K562 (cell line): ENCODE measurements around the gene CCDC106. TPM values are rescaled to one million over a fixed set of nuclear protein-coding genes. Genes with fewer than 3 reads are reported as not detected.
A peak's percentile ranks its signal among the peaks of the same experiment; 100 is the strongest.

ENCODE experiments used
- ARID4B ChIP-seq: sonication (generic); formaldehyde crosslinking; IDR thresholded peaks from 2 replicates; pipeline ENCODE4 v1.8.0; 2022; ENCODE audit warnings: mild to moderate bottlenecking, missing genetic modification reagents
- ESRRA ChIP-seq: fragments of 450-650 bp; IDR thresholded peaks from 2 replicates; pipeline ENCODE4 v1.6.1; 2014; ENCODE audit warnings: low read depth, mild to moderate bottlenecking, moderate library complexity, borderline replicate concordance
- HMGN3 ChIP-seq: IDR thresholded peaks from 2 replicates; pipeline ENCODE4 v1.6.1; 2011; ENCODE audit warnings: borderline replicate concordance, low read depth, mild to moderate bottlenecking, mixed read lengths, low read length; ENCODE audit not compliant: insufficient read length; ENCODE audit errors: extremely low read depth
- HNRNPH1 ChIP-seq: fragments of 200-400 bp; formaldehyde crosslinking; optimal IDR thresholded peaks from 2 replicates; pipeline ENCODE3; 2017; ENCODE audit warnings: low read depth, mild to moderate bottlenecking, low read length, moderate library complexity
- TARDBP ChIP-seq: fragments of 450-650 bp; IDR thresholded peaks from 2 replicates; pipeline ENCODE4 v1.6.1; 2016
- THAP12 ChIP-seq: fragments of 250-450 bp; sonication (Bioruptor Pico); IDR thresholded peaks from 2 replicates; pipeline ENCODE4 v1.9.0; 2021; ENCODE audit warnings: mild to moderate bottlenecking, inconsistent platforms
- ZBTB1 ChIP-seq: sonication (generic); formaldehyde crosslinking; IDR thresholded peaks from 2 replicates; pipeline ENCODE4 v1.8.1; 2023; ENCODE audit warnings: missing genetic modification reagents, low read depth, mild to moderate bottlenecking, borderline replicate concordance
- ZEB2 ChIP-seq: fragments of 450-650 bp; IDR thresholded peaks from 2 replicates; pipeline ENCODE4 v1.6.1; 2016
- ZNF134 ChIP-seq: fragments of 250-450 bp; sonication (Bioruptor Pico); conservative IDR thresholded peaks from 2 replicates; pipeline ENCODE4 v1.4.0; 2020
- ZSCAN29 ChIP-seq: fragments of 450-650 bp; IDR thresholded peaks from 2 replicates; pipeline ENCODE4 v1.6.1; 2017
- polyA plus RNA-seq, 8 experiments: library from polyadenylated mRNA; depleted of rRNA in 4 of 8; stranded (reverse) in 5 of 8; unstranded in 3 of 8; fragments of >200 nt; fragmentation: Nextera tagmentation in 2 of 8; fragmentation: Illumina TruSeq in 1 of 8; extraction: Ambion mirVana in 2 of 8; extraction: Trizol in 1 of 8; gene quantifications; 2 replicates each; pipeline versions ENCODE4 v1.2.1 to v1.2.3, GENCODE V29; 2011 to 2014; ENCODE audit warnings: inconsistent platforms in 1 of 8, missing spikeins in 1 of 8
- total RNA-seq, 7 experiments: library from RNA; depleted of rRNA in 6 of 7; stranded (reverse); fragments of >200 nt in 6 of 7; fragmentation: Illumina TruSeq in 2 of 7; extraction: Trizol in 2 of 7; gene quantifications; 2 replicates each; pipeline versions ENCODE4 v1.2.1 to v1.2.3, GENCODE V29; 2011 to 2021; ENCODE audit warnings: low replicate concordance in 1 of 7
- TF ChIP-seq, protein P1 (sequence below): fragments of 250-450 bp; sonication (Bioruptor Pico); IDR thresholded peaks from 2 replicates; pipeline ENCODE4 v1.5.0; 2020; ENCODE audit warnings: mild to moderate bottlenecking, borderline replicate concordance

CCDC106 gene
- total and polyA plus RNA-seq, 9 of the 15 experiments (the other 6 are each of a cell fraction or from before 2014, with no cell fraction given): 0.10 to 27.5 (median 15.0) TPM; not detected in 1

GRCh38 chr19:55624109-55625003, 23.7 kb upstream of the CCDC106 start, which contains the start of gene ZNF784 (continued):
- TF ChIP-seq, protein P1, sequence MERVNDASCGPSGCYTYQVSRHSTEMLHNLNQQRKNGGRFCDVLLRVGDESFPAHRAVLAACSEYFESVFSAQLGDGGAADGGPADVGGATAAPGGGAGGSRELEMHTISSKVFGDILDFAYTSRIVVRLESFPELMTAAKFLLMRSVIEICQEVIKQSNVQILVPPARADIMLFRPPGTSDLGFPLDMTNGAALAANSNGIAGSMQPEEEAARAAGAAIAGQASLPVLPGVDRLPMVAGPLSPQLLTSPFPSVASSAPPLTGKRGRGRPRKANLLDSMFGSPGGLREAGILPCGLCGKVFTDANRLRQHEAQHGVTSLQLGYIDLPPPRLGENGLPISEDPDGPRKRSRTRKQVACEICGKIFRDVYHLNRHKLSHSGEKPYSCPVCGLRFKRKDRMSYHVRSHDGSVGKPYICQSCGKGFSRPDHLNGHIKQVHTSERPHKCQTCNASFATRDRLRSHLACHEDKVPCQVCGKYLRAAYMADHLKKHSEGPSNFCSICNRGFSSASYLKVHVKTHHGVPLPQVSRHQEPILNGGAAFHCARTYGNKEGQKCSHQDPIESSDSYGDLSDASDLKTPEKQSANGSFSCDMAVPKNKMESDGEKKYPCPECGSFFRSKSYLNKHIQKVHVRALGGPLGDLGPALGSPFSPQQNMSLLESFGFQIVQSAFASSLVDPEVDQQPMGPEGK (CRISPR knock-in tag): no peak
- 0 out of 2 replicates have a peak, but pooled peaks have one; percentile 59 for TF ChIP-seq ZEB2
- TF ChIP-seq TARDBP: no peak
- no peak for TF ChIP-seq ZNF134
- no peak for TF ChIP-seq ZSCAN29
- TF ChIP-seq THAP12: no peak; the same call in 1 of the 2 replicates
- peak; percentile 82 for TF ChIP-seq HMGN3
- no peak for TF ChIP-seq HNRNPH1
- no peak for TF ChIP-seq ESRRA
- peak; percentile 72 for TF ChIP-seq ARID4B (CRISPR knock-in tag)
- TF ChIP-seq ZBTB1 (CRISPR knock-in tag): no peak
